ENCODE results near the gene SLC24A3. TPM values are rescaled to one million over a fixed set of nuclear protein-coding genes. Genes with fewer than 3 reads are reported as not detected.

The SLC24A3 gene
- total RNA-seq, 1 experiment from 2014 or later: not detected

DNA sequence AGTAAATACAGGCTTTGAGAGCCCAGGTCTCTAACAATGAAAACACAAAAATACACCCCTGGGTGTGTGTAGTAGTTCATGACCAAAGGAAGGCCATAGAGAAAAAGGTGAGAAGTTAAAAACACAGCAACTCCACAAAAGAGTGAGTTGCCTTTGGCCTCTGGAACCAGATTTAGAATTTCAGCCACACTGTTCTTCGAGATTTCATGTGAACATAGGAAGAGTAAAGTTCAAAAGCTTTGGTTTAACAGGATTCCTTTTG, 502.1 kb downstream of the SLC24A3 start:
- H3K4me3 ChIP-seq (ENCODE audit: low read depth in 2 of 2, low read length in 2 of 2): no peak overlapping the region
- ChIA-PET POLR2A (no interaction called here), CTCF (no interaction called here)
- H3K27me3 ChIP-seq (ENCODE audit: control insufficient read depth, insufficient read depth, low read length): no peaks in the 10 kb centered on the region
- no peak for DNase-seq (ENCODE audit: low read depth, low spot score)
- no peaks in the 10 kb centered on the region for H3K9me3 ChIP-seq (ENCODE audit: control insufficient read depth, insufficient read depth, low read depth, low read length)
- BruUV-seq (replicated peaks): no TSS peak
- H3K36me3 ChIP-seq (ENCODE audit: control insufficient read depth, insufficient read depth, low read length): no peaks in the 10 kb centered on the region
- no peak for ATAC-seq
- in situ Hi-C loops (cut with HindIII; ENCODE audit: low pct_unique_long_range_greater_than_20kb, low sequenced_read_pairs) (no loop called here), intact Hi-C loops (cut with micrococcal nuclease; ENCODE audit: unreplicated experiment) (no loop called here)
- H3K4me1 ChIP-seq (ENCODE audit: control insufficient read depth, insufficient read depth, low read length): peaks cover 30% of the 10 kb centered on the region
- TF ChIP-seq TCF7L2 (IDR thresholded peaks at IDR 0.05; ENCODE audit: low read depth, low read length) (no peak), SIN3A (IDR thresholded peaks at IDR 0.05; ENCODE audit: borderline replicate concordance, insufficient read depth, low read depth, low read length) (no peak), POLR2AphosphoS5 (IDR thresholded peaks at IDR 0.05; ENCODE audit: low read depth, low read length) (no peak)
- TF ChIP-seq, protein P1, sequence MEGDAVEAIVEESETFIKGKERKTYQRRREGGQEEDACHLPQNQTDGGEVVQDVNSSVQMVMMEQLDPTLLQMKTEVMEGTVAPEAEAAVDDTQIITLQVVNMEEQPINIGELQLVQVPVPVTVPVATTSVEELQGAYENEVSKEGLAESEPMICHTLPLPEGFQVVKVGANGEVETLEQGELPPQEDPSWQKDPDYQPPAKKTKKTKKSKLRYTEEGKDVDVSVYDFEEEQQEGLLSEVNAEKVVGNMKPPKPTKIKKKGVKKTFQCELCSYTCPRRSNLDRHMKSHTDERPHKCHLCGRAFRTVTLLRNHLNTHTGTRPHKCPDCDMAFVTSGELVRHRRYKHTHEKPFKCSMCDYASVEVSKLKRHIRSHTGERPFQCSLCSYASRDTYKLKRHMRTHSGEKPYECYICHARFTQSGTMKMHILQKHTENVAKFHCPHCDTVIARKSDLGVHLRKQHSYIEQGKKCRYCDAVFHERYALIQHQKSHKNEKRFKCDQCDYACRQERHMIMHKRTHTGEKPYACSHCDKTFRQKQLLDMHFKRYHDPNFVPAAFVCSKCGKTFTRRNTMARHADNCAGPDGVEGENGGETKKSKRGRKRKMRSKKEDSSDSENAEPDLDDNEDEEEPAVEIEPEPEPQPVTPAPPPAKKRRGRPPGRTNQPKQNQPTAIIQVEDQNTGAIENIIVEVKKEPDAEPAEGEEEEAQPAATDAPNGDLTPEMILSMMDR (IDR thresholded peaks at IDR 0.05): no peak
- TF ChIP-seq, protein P2, sequence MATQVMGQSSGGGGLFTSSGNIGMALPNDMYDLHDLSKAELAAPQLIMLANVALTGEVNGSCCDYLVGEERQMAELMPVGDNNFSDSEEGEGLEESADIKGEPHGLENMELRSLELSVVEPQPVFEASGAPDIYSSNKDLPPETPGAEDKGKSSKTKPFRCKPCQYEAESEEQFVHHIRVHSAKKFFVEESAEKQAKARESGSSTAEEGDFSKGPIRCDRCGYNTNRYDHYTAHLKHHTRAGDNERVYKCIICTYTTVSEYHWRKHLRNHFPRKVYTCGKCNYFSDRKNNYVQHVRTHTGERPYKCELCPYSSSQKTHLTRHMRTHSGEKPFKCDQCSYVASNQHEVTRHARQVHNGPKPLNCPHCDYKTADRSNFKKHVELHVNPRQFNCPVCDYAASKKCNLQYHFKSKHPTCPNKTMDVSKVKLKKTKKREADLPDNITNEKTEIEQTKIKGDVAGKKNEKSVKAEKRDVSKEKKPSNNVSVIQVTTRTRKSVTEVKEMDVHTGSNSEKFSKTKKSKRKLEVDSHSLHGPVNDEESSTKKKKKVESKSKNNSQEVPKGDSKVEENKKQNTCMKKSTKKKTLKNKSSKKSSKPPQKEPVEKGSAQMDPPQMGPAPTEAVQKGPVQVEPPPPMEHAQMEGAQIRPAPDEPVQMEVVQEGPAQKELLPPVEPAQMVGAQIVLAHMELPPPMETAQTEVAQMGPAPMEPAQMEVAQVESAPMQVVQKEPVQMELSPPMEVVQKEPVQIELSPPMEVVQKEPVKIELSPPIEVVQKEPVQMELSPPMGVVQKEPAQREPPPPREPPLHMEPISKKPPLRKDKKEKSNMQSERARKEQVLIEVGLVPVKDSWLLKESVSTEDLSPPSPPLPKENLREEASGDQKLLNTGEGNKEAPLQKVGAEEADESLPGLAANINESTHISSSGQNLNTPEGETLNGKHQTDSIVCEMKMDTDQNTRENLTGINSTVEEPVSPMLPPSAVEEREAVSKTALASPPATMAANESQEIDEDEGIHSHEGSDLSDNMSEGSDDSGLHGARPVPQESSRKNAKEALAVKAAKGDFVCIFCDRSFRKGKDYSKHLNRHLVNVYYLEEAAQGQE (IDR thresholded peaks at IDR 0.05; ENCODE audit: insufficient read depth in 1 of 2, low read depth in 2 of 2, low read length in 1 of 2): no peak
- H3K27ac ChIP-seq (ENCODE audit: low read length): peak overlapping the region; percentile 5; the same call in 1 of the 2 replicates

DNA sequence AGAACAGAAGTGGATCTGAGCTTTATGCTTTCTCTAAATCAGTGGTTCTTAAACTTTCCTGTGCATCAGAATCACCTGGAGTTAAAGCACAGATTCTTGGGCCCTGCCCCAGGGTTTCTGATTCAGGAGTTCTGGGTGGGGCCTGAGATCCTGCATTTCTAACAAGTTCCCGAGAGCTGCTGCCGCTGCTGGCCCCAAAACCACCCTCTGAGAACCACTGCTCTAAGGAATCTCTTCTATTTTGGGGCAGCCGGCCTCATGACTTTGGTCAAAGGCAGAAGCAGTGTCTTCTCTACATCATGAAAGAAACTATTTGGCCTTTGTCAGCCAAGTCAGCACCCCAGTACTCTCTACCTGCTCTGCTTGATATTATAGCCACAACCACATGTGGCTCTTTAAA, 503.5 kb downstream of the SLC24A3 start:
- Histone ChIP-seq H3K27ac (ENCODE audit: low read length) (no peak overlapping the region), H3K36me3 (ENCODE audit: control insufficient read depth, insufficient read depth, low read length) (no peaks in the 10 kb centered on the region), H3K27me3 (ENCODE audit: control insufficient read depth, insufficient read depth, low read length) (no peaks in the 10 kb centered on the region), H3K9me3 (ENCODE audit: control insufficient read depth, insufficient read depth, low read depth, low read length) (no peaks in the 10 kb centered on the region), H3K4me1 (ENCODE audit: control insufficient read depth, insufficient read depth, low read length) (peaks cover 18% of the 10 kb centered on the region), H3K4me3 (ENCODE audit: low read depth in 2 of 2, low read length in 2 of 2) (no peak overlapping the region)
- in situ Hi-C loops (cut with HindIII; ENCODE audit: low pct_unique_long_range_greater_than_20kb, low sequenced_read_pairs) (no loop called here), intact Hi-C loops (cut with micrococcal nuclease; ENCODE audit: unreplicated experiment) (no loop called here)
- POLR2A ChIA-PET: no interaction called here
- BruUV-seq (replicated peaks): no TSS peak
- ATAC-seq: no peak
- no peak for TF ChIP-seq POLR2AphosphoS5 (IDR thresholded peaks at IDR 0.05; ENCODE audit: low read depth, low read length)
- no peak for DNase-seq (ENCODE audit: low read depth, low spot score)
- CTCF ChIA-PET: no interaction called here

DNA sequence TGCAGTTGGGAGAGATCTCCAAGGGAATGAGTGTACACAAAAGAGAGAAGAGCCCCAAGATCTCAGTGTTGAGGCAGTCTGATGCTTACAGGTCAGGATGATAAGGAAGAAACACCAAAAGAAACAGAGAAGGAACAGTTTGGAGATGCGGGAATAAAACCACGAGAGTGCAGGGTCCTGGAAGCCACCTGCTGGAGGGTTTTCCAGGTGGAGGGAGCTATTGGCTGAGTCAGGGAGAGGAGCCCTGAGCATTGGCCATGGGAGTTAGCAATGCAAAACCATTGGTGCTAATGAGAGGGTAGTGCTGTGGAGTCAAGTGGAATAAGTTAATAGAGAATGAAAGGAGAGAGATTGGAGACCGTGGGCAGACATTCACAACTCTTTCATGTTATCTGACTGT, 506.4 kb downstream of the SLC24A3 start:
- Histone ChIP-seq H3K4me3 (ENCODE audit: low read depth in 2 of 2, low read length in 2 of 2) (no peak overlapping the region), H3K4me1 (ENCODE audit: control insufficient read depth, insufficient read depth, low read length) (no peaks in the 10 kb centered on the region; the same call in 1 of the 2 replicates), H3K36me3 (ENCODE audit: control insufficient read depth, insufficient read depth, low read length) (no peaks in the 10 kb centered on the region), H3K9me3 (ENCODE audit: control insufficient read depth, insufficient read depth, low read depth, low read length) (no peaks in the 10 kb centered on the region), H3K27ac (ENCODE audit: low read length) (no peak overlapping the region), H3K27me3 (ENCODE audit: control insufficient read depth, insufficient read depth, low read length) (no peaks in the 10 kb centered on the region)
- ATAC-seq (no peak), DNase-seq (ENCODE audit: low read depth, low spot score) (no peak)
- in situ Hi-C loops (cut with HindIII; ENCODE audit: low pct_unique_long_range_greater_than_20kb, low sequenced_read_pairs) (no loop called here), intact Hi-C loops (cut with micrococcal nuclease; ENCODE audit: unreplicated experiment) (no loop called here)
- TF ChIP-seq POLR2AphosphoS5 (IDR thresholded peaks at IDR 0.05; ENCODE audit: low read depth, low read length): no peak
- TF ChIP-seq, protein P1 (IDR thresholded peaks at IDR 0.05): no peak
- no peak for TF ChIP-seq SIN3A (IDR thresholded peaks at IDR 0.05; ENCODE audit: borderline replicate concordance, insufficient read depth, low read depth, low read length)
- TF ChIP-seq, protein P2 (IDR thresholded peaks at IDR 0.05; ENCODE audit: insufficient read depth in 1 of 2, low read depth in 2 of 2, low read length in 1 of 2): no peak
- no peak for TF ChIP-seq TCF7L2 (IDR thresholded peaks at IDR 0.05; ENCODE audit: low read depth, low read length)
- BruUV-seq (replicated peaks): no TSS peak
- ChIA-PET POLR2A (no interaction called here), CTCF (no interaction called here)

Data from Panc1 (cell line).